D341Med (cell line): ENCODE measurements around the gene AMPD3.
A peak's percentile ranks its signal among the peaks of the same experiment; 100 is the strongest.

Experiments
- DNase-seq: peaks from one replicate; pipeline ENCODE4 v3.0.0; 2012; ENCODE audit warnings: low spot score

Gene AMPD3

GRCh38 chr11:10488934-10489691 lies 34.0 kb downstream of the AMPD3 start:
- no peak for DNase-seq

GRCh38 chr11:10490032-10490397 lies 35.0 kb downstream of the AMPD3 start:
- DNase-seq = no peak

GRCh38 chr11:10490398-10491241 lies 35.6 kb downstream of the AMPD3 start:
- no peak for DNase-seq

- DNase-seq = no peak
Observed at GRCh38 chr11:10492084-10492483, 37.0 kb downstream of the AMPD3 start.

- no peak for DNase-seq
Observed at GRCh38 chr11:10493041-10493663, 38.1 kb downstream of the AMPD3 start.

- DNase-seq = no peak
Observed at GRCh38 chr11:10494636-10495463, 39.8 kb downstream of the AMPD3 start.

GRCh38 chr11:10495464-10495786 lies 40.4 kb downstream of the AMPD3 start:
- no peak for DNase-seq

- DNase-seq = no peak
Observed at GRCh38 chr11:10496296-10496936, 41.4 kb downstream of the AMPD3 start.

GRCh38 chr11:10497371-10498021 lies 42.4 kb downstream of the AMPD3 start:
- peak; percentile 59 for DNase-seq

- no peak for DNase-seq
Observed at GRCh38 chr11:10498022-10498400, 42.9 kb downstream of the AMPD3 start.

- no peak for DNase-seq
Observed at GRCh38 chr11:10498426-10499250, 43.6 kb downstream of the AMPD3 start.

- no peak for DNase-seq
Observed at GRCh38 chr11:10499452-10499851, 44.4 kb downstream of the AMPD3 start.

GRCh38 chr11:10499874-10500601 lies 45.0 kb downstream of the AMPD3 start:
- DNase-seq = no peak

GRCh38 chr11:10500757-10501684 lies 46.0 kb downstream of the AMPD3 start:
- no peak for DNase-seq

GRCh38 chr11:10502065-10502680 lies 47.1 kb downstream of the AMPD3 start:
- DNase-seq = no peak

- DNase-seq = no peak
Observed at GRCh38 chr11:10502770-10503169, 47.7 kb downstream of the AMPD3 start.

- no peak for DNase-seq
Observed at GRCh38 chr11:10503221-10503620, 48.2 kb downstream of the AMPD3 start.
